GM18858 (cell line): ENCODE results near the gene SLC37A4.
"Not testable (repeated sequence)": the region's sequence is repeated elsewhere in the genome, so short reads cannot be mapped to it uniquely, and the experiment has no call there.

Experiments
- ATAC-seq: cut with Tn5 transposase; IDR thresholded peaks from one replicate; pipeline ENCODE4 v1.9.1; 2021; ENCODE audit not compliant: unreplicated experiment

The SLC37A4 gene

GRCh38 chr11:119042927-119043326 is 12.2 kb upstream of the SLC37A4 start:
- ATAC-seq: no peak

- ATAC-seq: no peak
These were observed 11.3 kb upstream of the SLC37A4 start for GRCh38 chr11:119041821-119042514.

- ATAC-seq: not testable (repeated sequence)
These were observed 8.8 kb upstream of the SLC37A4 start for GRCh38 chr11:119039471-119039870.

GRCh38 chr11:119038884-119039283 is 8.2 kb upstream of the SLC37A4 start:
- no peak for ATAC-seq

- no peak for ATAC-seq
These were observed 4.1 kb upstream of the SLC37A4 start for GRCh38 chr11:119034813-119035212.

- not testable (repeated sequence) for ATAC-seq
These were observed 2.7 kb upstream of the SLC37A4 start for GRCh38 chr11:119033421-119033820.

- no peak for ATAC-seq
These were observed 1.2 kb upstream of the SLC37A4 start for GRCh38 chr11:119031912-119032280.

GRCh38 chr11:119030029-119030328 is 698 bp downstream of the SLC37A4 start:
- ATAC-seq: no peak

- no peak for ATAC-seq
These were observed 1.2 kb downstream of the SLC37A4 start for GRCh38 chr11:119029340-119030028.

- no peak for ATAC-seq
These were observed 1.7 kb downstream of the SLC37A4 start for GRCh38 chr11:119029069-119029339.

- ATAC-seq: no peak
These were observed 2.2 kb downstream of the SLC37A4 start for GRCh38 chr11:119028346-119029068.

GRCh38 chr11:119027561-119028345 is 2.9 kb downstream of the SLC37A4 start:
- no peak for ATAC-seq

- ATAC-seq: no peak
These were observed 3.7 kb downstream of the SLC37A4 start for GRCh38 chr11:119026970-119027369.

GRCh38 chr11:119025978-119026766 is 4.5 kb downstream of the SLC37A4 start:
- ATAC-seq: no peak

- no peak for ATAC-seq
These were observed 5.1 kb downstream of the SLC37A4 start for GRCh38 chr11:119025541-119025940.

GRCh38 chr11:119025099-119025473 is 5.6 kb downstream of the SLC37A4 start:
- no peak for ATAC-seq

- no peak for ATAC-seq
These were observed 6.1 kb downstream of the SLC37A4 start for GRCh38 chr11:119024430-119025098.

GRCh38 chr11:119023741-119024140 is 6.9 kb downstream of the SLC37A4 start:
- no peak for ATAC-seq

- ATAC-seq: no peak
These were observed 9.0 kb downstream of the SLC37A4 start for GRCh38 chr11:119021631-119022030.

- ATAC-seq: no peak
These were observed 10.7 kb downstream of the SLC37A4 start for GRCh38 chr11:119019996-119020395.
